ENCODE measurements around the gene LOXL1. TPM values are rescaled to one million over a fixed set of nuclear protein-coding genes. Genes with fewer than 3 reads are reported as not detected.
"Not testable (repeated sequence)": the region's sequence is repeated elsewhere in the genome, so short reads cannot be mapped to it uniquely, and the experiment has no call there.

Gene LOXL1
- total and polyA plus RNA-seq, 5 donors from 2014 or later, result 6.8 to 24.2 (median 7.9) TPM

GRCh38 chr15:73955861-73956742, 29.8 kb downstream of the LOXL1 start:
- Histone ChIP-seq H3K36me3 (ENCODE audit: control insufficient read depth, insufficient read depth, low read length) (no peaks in the 10 kb centered on the region), H3K27ac (ENCODE audit: insufficient read depth, low read length, poor library complexity, severe bottlenecking) (no peak overlapping the region), H3K4me3 (ENCODE audit: low read depth, low read length) (no peak overlapping the region), H3K27me3 (ENCODE audit: control insufficient read depth, insufficient read depth, low read length) (no peaks in the 10 kb centered on the region), H3K4me1 (ENCODE audit: control insufficient read depth, insufficient read depth, low read length, poor library complexity, severe bottlenecking) (peaks cover 26% of the 10 kb centered on the region), H3K9me3 (ENCODE audit: control insufficient read depth in 2 of 2, low read length in 2 of 2) (no peaks in the 10 kb centered on the region)
- Mint-ChIP-seq H3K36me3 (no peaks in the 10 kb centered on the region), H3K27ac (peak overlapping the region in 1 of 3 donors; percentile 78), H3K27me3 (no peaks in the 10 kb centered on the region), H3K4me3 (no peak overlapping the region), H3K4me1 (peaks cover 0 to 38% (median 24%) of the 10 kb centered on the region in 4 donors), H3K9me3 (no peaks in the 10 kb centered on the region)
- DNase-seq, result no peak
- ATAC-seq (ENCODE audit: low read depth in 2 of 2), result no peak

GRCh38 chr15:73956743-73957135, 30.5 kb downstream of the LOXL1 start:
- ATAC-seq (ENCODE audit: low read depth in 2 of 2), result no peak
- no peaks in the 10 kb centered on the region for H3K36me3 Mint-ChIP-seq
- peak overlapping the region in 1 of 3 donors; percentile 78 for H3K27ac Mint-ChIP-seq
- peaks cover 0 to 34% (median 21%) of the 10 kb centered on the region in 4 donors for H3K4me1 Mint-ChIP-seq
- H3K4me3 Mint-ChIP-seq, result no peak overlapping the region
- no peak for DNase-seq
- H3K27me3 ChIP-seq (ENCODE audit: control insufficient read depth, insufficient read depth, low read length), result no peaks in the 10 kb centered on the region
- H3K27ac ChIP-seq (ENCODE audit: insufficient read depth, low read length, poor library complexity, severe bottlenecking), result no peak overlapping the region
- no peaks in the 10 kb centered on the region for H3K9me3 Mint-ChIP-seq
- peaks cover 22% of the 10 kb centered on the region for H3K4me1 ChIP-seq (ENCODE audit: control insufficient read depth, insufficient read depth, low read length, poor library complexity, severe bottlenecking)
- no peaks in the 10 kb centered on the region for H3K9me3 ChIP-seq (ENCODE audit: control insufficient read depth in 2 of 2, low read length in 2 of 2)
- no peaks in the 10 kb centered on the region for H3K27me3 Mint-ChIP-seq
- H3K36me3 ChIP-seq (ENCODE audit: control insufficient read depth, insufficient read depth, low read length), result no peaks in the 10 kb centered on the region
- no peak overlapping the region for H3K4me3 ChIP-seq (ENCODE audit: low read depth, low read length)

- Histone ChIP-seq H3K9me3 (ENCODE audit: control insufficient read depth in 2 of 2, low read length in 2 of 2) (no peaks in the 10 kb centered on the region), H3K4me3 (ENCODE audit: low read depth, low read length) (no peak overlapping the region), H3K27ac (ENCODE audit: insufficient read depth, low read length, poor library complexity, severe bottlenecking) (no peak overlapping the region), H3K4me1 (ENCODE audit: control insufficient read depth, insufficient read depth, low read length, poor library complexity, severe bottlenecking) (peaks cover 22% of the 10 kb centered on the region), H3K36me3 (ENCODE audit: control insufficient read depth, insufficient read depth, low read length) (no peaks in the 10 kb centered on the region), H3K27me3 (ENCODE audit: control insufficient read depth, insufficient read depth, low read length) (no peaks in the 10 kb centered on the region)
- no peak for DNase-seq
- Mint-ChIP-seq H3K9me3 (no peaks in the 10 kb centered on the region), H3K27me3 (no peaks in the 10 kb centered on the region), H3K27ac (peak overlapping the region; percentile 48 to 80 (median 78)), H3K4me3 (peak overlapping the region in 1 of 4 donors; percentile 4), H3K4me1 (peaks cover 0 to 34% (median 21%) of the 10 kb centered on the region in 4 donors), H3K36me3 (no peaks in the 10 kb centered on the region)
- no peak for ATAC-seq (ENCODE audit: low read depth in 2 of 2)
Measured at GRCh38 chr15:73957276-73957675, 31.0 kb downstream of the LOXL1 start.

GRCh38 chr15:73957785-73958184, 31.5 kb downstream of the LOXL1 start:
- Mint-ChIP-seq H3K36me3 (no peaks in the 10 kb centered on the region), H3K27ac (peak overlapping the region in 2 of 3 donors; percentile 16 to 78), H3K9me3 (no peaks in the 10 kb centered on the region), H3K4me3 (no peak overlapping the region), H3K4me1 (peaks cover 0 to 37% (median 21%) of the 10 kb centered on the region in 4 donors), H3K27me3 (no peaks in the 10 kb centered on the region)
- DNase-seq, result no peak
- Histone ChIP-seq H3K9me3 (ENCODE audit: control insufficient read depth in 2 of 2, low read length in 2 of 2) (no peaks in the 10 kb centered on the region), H3K27ac (ENCODE audit: insufficient read depth, low read length, poor library complexity, severe bottlenecking) (no peak overlapping the region), H3K36me3 (ENCODE audit: control insufficient read depth, insufficient read depth, low read length) (no peaks in the 10 kb centered on the region), H3K4me1 (ENCODE audit: control insufficient read depth, insufficient read depth, low read length, poor library complexity, severe bottlenecking) (peaks cover 22% of the 10 kb centered on the region), H3K27me3 (ENCODE audit: control insufficient read depth, insufficient read depth, low read length) (no peaks in the 10 kb centered on the region), H3K4me3 (ENCODE audit: low read depth, low read length) (no peak overlapping the region)
- ATAC-seq (ENCODE audit: low read depth in 2 of 2), result no peak

GRCh38 chr15:73959012-73959581, 32.8 kb downstream of the LOXL1 start:
- Histone ChIP-seq H3K27me3 (ENCODE audit: control insufficient read depth, insufficient read depth, low read length) (no peaks in the 10 kb centered on the region), H3K4me1 (ENCODE audit: control insufficient read depth, insufficient read depth, low read length, poor library complexity, severe bottlenecking) (peaks cover 22% of the 10 kb centered on the region), H3K4me3 (ENCODE audit: low read depth, low read length) (peak overlapping the region; percentile 28), H3K9me3 (ENCODE audit: control insufficient read depth in 2 of 2, low read length in 2 of 2) (no peaks in the 10 kb centered on the region), H3K27ac (ENCODE audit: insufficient read depth, low read length, poor library complexity, severe bottlenecking) (no peak overlapping the region), H3K36me3 (ENCODE audit: control insufficient read depth, insufficient read depth, low read length) (no peaks in the 10 kb centered on the region)
- Mint-ChIP-seq H3K4me3 (peak overlapping the region; percentile 49 to 78 (median 71)), H3K36me3 (no peaks in the 10 kb centered on the region), H3K27ac (peak overlapping the region; percentile 54 to 91 (median 78)), H3K9me3 (no peaks in the 10 kb centered on the region), H3K4me1 (peaks cover 0 to 37% (median 21%) of the 10 kb centered on the region in 4 donors), H3K27me3 (no peaks in the 10 kb centered on the region)
- DNase-seq (peak in 2 of 3 donors; percentile 58 to 71), ATAC-seq (ENCODE audit: low read depth in 2 of 2) (peak; percentile 85 to 92)

GRCh38 chr15:73959801-73960200, 33.5 kb downstream of the LOXL1 start:
- Mint-ChIP-seq H3K27me3 (no peaks in the 10 kb centered on the region), H3K36me3 (no peaks in the 10 kb centered on the region), H3K27ac (peak overlapping the region in 2 of 3 donors; percentile 51 to 78), H3K9me3 (no peaks in the 10 kb centered on the region), H3K4me1 (peaks cover 0 to 39% (median 24%) of the 10 kb centered on the region in 4 donors), H3K4me3 (peak overlapping the region in 2 of 4 donors; percentile 64 to 78)
- H3K27ac ChIP-seq (ENCODE audit: insufficient read depth, low read length, poor library complexity, severe bottlenecking), result no peak overlapping the region
- H3K4me3 ChIP-seq (ENCODE audit: low read depth, low read length), result peak overlapping the region; percentile 28
- H3K4me1 ChIP-seq (ENCODE audit: control insufficient read depth, insufficient read depth, low read length, poor library complexity, severe bottlenecking), result peaks cover 23% of the 10 kb centered on the region
- H3K36me3 ChIP-seq (ENCODE audit: control insufficient read depth, insufficient read depth, low read length), result no peaks in the 10 kb centered on the region
- H3K9me3 ChIP-seq (ENCODE audit: control insufficient read depth in 2 of 2, low read length in 2 of 2), result no peaks in the 10 kb centered on the region
- DNase-seq, result no peak
- H3K27me3 ChIP-seq (ENCODE audit: control insufficient read depth, insufficient read depth, low read length), result no peaks in the 10 kb centered on the region
- ATAC-seq (ENCODE audit: low read depth in 2 of 2), result no peak

- not testable (repeated sequence) for DNase-seq; H3K27ac ChIP-seq (ENCODE audit: insufficient read depth, low read length, poor library complexity, severe bottlenecking); H3K27me3 ChIP-seq (ENCODE audit: control insufficient read depth, insufficient read depth, low read length); H3K36me3 Mint-ChIP-seq; H3K27me3 Mint-ChIP-seq; H3K9me3 Mint-ChIP-seq; H3K36me3 ChIP-seq (ENCODE audit: control insufficient read depth, insufficient read depth, low read length); ATAC-seq (ENCODE audit: low read depth in 2 of 2); H3K9me3 ChIP-seq (ENCODE audit: control insufficient read depth in 2 of 2, low read length in 2 of 2); H3K4me3 ChIP-seq (ENCODE audit: low read depth, low read length)
- H3K27ac Mint-ChIP-seq, result peak overlapping the region in 2 of 3 donors; percentile 69 to 78
- H3K4me3 Mint-ChIP-seq, result peak overlapping the region in 1 of 4 donors; percentile 48
- H3K4me1 ChIP-seq (ENCODE audit: control insufficient read depth, insufficient read depth, low read length, poor library complexity, severe bottlenecking), result peaks cover 31% of the 10 kb centered on the region
- peaks cover 0 to 46% (median 29%) of the 10 kb centered on the region in 4 donors for H3K4me1 Mint-ChIP-seq
Measured at GRCh38 chr15:73960472-73961070, 34.3 kb downstream of the LOXL1 start.
